Gastroesophageal sphincter (tissue), 4 donors: Measurements from ENCODE around the gene RPS14. TPM values are rescaled to one million over a fixed set of nuclear protein-coding genes. Genes with fewer than 3 reads are reported as not detected.
"Not testable (repeated sequence)": the region's sequence is repeated elsewhere in the genome, so short reads cannot be mapped to it uniquely, and the experiment has no call there.

Experiments
- ATAC-seq: fragments of 150-250 bp; one replicate; pipeline ENCODE4 v1.9.1; 2016; ENCODE audit warnings: mild to moderate bottlenecking, moderate library complexity
- H3K27ac ChIP-seq, 4 donors: fragments of 200-600 bp; sonication (generic) in 3 of 4; 1 replicate in 3 of 4; 2 replicates in 1 of 4; pipeline ENCODE4 v1.5.1; 2016 to 2019
- H3K27me3 ChIP-seq: fragments of 200-600 bp; sonication (generic); one replicate; pipeline ENCODE4 v1.5.1; 2019
- H3K36me3 ChIP-seq, 2 donors: fragments of 200-600 bp; sonication (generic); one replicate each; pipeline ENCODE4 v1.5.1; 2019; ENCODE audit warnings: control low read depth in 1 of 2
- H3K4me1 ChIP-seq, 3 donors: fragments of 200-600 bp; sonication (generic); 1 replicate in 2 of 3; 2 replicates in 1 of 3; pipeline ENCODE4 v1.5.1; 2016 to 2019; ENCODE audit warnings: control low read depth in 2 of 3
- H3K4me3 ChIP-seq, 2 donors: fragments of 200-600 bp; sonication (generic); one replicate each; pipeline ENCODE4 v1.5.1; 2019; ENCODE audit warnings: mild to moderate bottlenecking in 1 of 2, moderate library complexity in 1 of 2
- H3K9me3 ChIP-seq, 3 donors: fragments of 200-600 bp; sonication (generic); one replicate each; pipeline ENCODE4 v1.5.1; 2017 to 2019; ENCODE audit warnings: control low read depth in 2 of 3
- EP300 ChIP-seq: sonication (generic); formaldehyde crosslinking; IDR thresholded peaks from one replicate; pipeline ENCODE4 v1.6.1; 2017; ENCODE audit warnings: antibody characterized with exemption, mild to moderate bottlenecking
- POLR2A ChIP-seq, 2 donors: fragments of 450-650 bp; IDR thresholded peaks; one replicate each; pipeline ENCODE4 v1.6.1; 2017; ENCODE audit warnings: antibody characterized with exemption in 2 of 2, mild to moderate bottlenecking in 2 of 2, moderate library complexity in 1 of 2
- POLR2AphosphoS5 ChIP-seq: sonication (generic); formaldehyde crosslinking; IDR thresholded peaks from one replicate; pipeline ENCODE4 v1.6.1; 2017; ENCODE audit warnings: antibody characterized with exemption
- WGBS, 2 donors: methylation state at CpG; one replicate each; pipeline ENCODE4 v1.1.5; 2018; ENCODE audit warnings: low coverage in 1 of 2; 5-methylcytosine and 5-hydroxymethylcytosine counted together
- total RNA-seq, 4 donors: library from RNA; depleted of rRNA; stranded (reverse); fragments of >200 nt; gene quantifications; one replicate each; pipeline ENCODE4 v1.1.0, GENCODE V29; 2016
- TF ChIP-seq, protein P1 (sequence below), 4 experiments: fragments of 200-600 bp in 2 of 4; fragments of 450-650 bp in 2 of 4; sonication (generic) in 1 of 4; IDR thresholded peaks; one replicate each; pipeline ENCODE4 v1.5.1; 2017 to 2019; ENCODE audit warnings: antibody characterized with exemption in 4 of 4, mild to moderate bottlenecking in 2 of 4, moderate library complexity in 2 of 4

RPS14 gene
- total RNA-seq, 4 donors from 2014 or later, result 1,275 to 3,828 (median 2,502) TPM

DNA sequence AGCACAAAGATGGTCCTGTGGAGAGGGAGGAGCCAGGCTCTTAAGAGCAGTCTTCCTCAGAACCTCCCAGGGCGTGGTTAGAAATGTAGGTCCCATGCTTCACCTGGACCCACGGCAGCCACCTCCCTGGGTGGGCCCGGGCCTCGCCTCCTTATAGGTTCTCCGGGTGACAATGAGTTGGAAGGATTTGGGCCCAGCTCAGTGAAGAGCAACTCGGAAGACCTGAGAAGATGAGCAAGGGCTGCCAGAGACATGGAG lies 32.1 kb upstream of the RPS14 start:
- no peak for ATAC-seq
- Histone ChIP-seq H3K9me3 (no peaks in the 10 kb centered on the region), H3K27me3 (no peaks in the 10 kb centered on the region), H3K4me1 (peaks cover 0 to 11% (median 8%) of the 10 kb centered on the region in 3 donors), H3K36me3 (no peaks in the 10 kb centered on the region), H3K27ac (no peak overlapping the region), H3K4me3 (no peak overlapping the region)
- no peak for TF ChIP-seq POLR2AphosphoS5
- TF ChIP-seq EP300, result no peak
- TF ChIP-seq, protein P1, sequence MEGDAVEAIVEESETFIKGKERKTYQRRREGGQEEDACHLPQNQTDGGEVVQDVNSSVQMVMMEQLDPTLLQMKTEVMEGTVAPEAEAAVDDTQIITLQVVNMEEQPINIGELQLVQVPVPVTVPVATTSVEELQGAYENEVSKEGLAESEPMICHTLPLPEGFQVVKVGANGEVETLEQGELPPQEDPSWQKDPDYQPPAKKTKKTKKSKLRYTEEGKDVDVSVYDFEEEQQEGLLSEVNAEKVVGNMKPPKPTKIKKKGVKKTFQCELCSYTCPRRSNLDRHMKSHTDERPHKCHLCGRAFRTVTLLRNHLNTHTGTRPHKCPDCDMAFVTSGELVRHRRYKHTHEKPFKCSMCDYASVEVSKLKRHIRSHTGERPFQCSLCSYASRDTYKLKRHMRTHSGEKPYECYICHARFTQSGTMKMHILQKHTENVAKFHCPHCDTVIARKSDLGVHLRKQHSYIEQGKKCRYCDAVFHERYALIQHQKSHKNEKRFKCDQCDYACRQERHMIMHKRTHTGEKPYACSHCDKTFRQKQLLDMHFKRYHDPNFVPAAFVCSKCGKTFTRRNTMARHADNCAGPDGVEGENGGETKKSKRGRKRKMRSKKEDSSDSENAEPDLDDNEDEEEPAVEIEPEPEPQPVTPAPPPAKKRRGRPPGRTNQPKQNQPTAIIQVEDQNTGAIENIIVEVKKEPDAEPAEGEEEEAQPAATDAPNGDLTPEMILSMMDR (IDR thresholded peaks at IDR 0.05), result no peak
- no peak for TF ChIP-seq POLR2A (IDR thresholded peaks at IDR 0.05)
- WGBS, 2 donors, result 87% methylated on average over 6 of the region's 6 CpGs; no CpG with 5 or more reads in 1 of the 2 donors

DNA sequence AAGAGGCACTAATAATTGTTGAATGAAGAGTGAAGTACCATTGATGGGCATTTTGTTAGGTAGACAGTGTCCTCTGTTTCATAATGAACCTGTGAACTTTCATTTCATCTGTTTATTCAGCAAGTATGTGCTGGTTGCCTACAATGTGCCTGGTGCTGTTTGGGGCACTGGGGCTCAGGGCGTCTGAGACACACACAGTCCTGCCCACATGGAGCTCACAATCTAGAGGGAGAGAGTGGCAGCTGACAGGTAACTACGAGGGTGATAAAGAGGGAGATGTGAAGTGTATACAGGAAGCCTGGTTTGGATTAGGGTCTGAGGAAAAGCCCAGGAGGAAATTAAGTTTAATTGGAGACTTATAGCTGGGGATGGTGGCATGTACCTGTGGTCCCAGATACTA lies 29.9 kb upstream of the RPS14 start:
- no peak for TF ChIP-seq EP300
- no peak for TF ChIP-seq POLR2AphosphoS5
- TF ChIP-seq, protein P1 (IDR thresholded peaks at IDR 0.05), result no peak
- no peak for TF ChIP-seq POLR2A (IDR thresholded peaks at IDR 0.05)
- no peak overlapping the region for H3K4me3 ChIP-seq
- no peaks in the 10 kb centered on the region for H3K27me3 ChIP-seq
- H3K27ac ChIP-seq, result no peak overlapping the region
- H3K9me3 ChIP-seq, result no peaks in the 10 kb centered on the region
- WGBS, 2 donors, result 71 to 95% methylated on average over 1 to 2 of the region's 2 CpGs
- no peak for ATAC-seq
- no peaks in the 10 kb centered on the region for H3K36me3 ChIP-seq
- no peaks in the 10 kb centered on the region for H3K4me1 ChIP-seq

DNA sequence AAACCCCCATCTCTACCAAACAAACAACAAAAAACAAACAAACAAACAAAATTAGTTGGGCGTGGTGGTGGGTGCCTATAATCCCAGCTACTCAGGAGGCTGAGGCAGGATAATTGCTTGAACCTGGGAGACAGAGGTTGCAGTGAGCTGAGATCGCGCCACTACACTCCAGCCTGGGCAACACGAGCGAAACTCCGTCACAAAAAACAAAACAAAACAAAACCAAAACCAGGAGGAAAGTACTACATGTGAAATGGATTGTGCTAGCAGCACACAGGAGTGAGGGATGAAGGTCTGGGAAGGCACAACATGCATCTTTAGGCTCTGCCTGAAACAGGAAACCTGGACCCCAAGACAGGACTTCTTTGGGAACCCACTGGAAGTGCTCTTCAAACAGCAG lies 27.0 kb upstream of the RPS14 start:
- not testable (repeated sequence) for H3K9me3 ChIP-seq, H3K27me3 ChIP-seq, H3K36me3 ChIP-seq, H3K4me3 ChIP-seq, ATAC-seq, H3K4me1 ChIP-seq, H3K27ac ChIP-seq
- 40 to 82% methylated on average over 1 to 6 of the region's 6 CpGs for WGBS, 2 donors

DNA sequence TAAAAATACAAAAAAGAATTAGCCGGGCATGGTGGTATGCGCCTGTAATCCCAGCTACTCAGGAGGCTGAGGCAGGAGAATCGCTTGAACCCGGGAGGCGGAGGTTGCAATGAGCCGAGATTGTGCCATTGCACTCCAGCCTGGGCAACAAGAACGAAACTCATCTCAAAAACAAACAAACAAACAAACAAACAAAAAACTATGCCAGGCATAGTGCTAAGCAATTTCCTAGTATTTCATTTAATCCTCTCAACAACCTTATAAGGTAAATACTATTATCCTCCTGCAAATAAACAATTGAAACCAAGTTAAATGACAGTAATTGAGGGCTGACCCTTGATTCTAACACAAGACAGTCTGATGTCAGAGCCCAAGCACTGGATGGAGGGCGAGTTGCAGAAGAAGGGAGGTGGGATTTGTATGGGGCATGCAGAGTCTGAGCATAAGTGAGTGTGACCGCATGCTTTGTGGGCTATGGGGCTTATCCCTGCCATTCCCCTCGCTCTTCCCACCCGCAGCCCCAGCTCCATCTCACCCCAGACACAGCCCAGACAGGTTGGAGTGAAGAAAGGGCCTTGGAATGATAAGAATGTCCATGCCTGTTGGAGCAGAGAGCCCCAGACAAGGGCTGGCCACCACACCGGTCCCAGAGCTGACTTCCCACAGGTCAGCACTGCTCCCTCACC lies 24.3 kb upstream of the RPS14 start:
- H3K27me3 ChIP-seq, result no peaks in the 10 kb centered on the region
- no peaks in the 10 kb centered on the region for H3K9me3 ChIP-seq
- no peak for ATAC-seq
- H3K36me3 ChIP-seq, result no peaks in the 10 kb centered on the region
- H3K27ac ChIP-seq, result no peak overlapping the region
- 91% methylated on average over 6 to 11 of the region's 12 CpGs for WGBS, 2 donors
- H3K4me1 ChIP-seq, result peaks cover 0 to 8% (median 0%) of the 10 kb centered on the region in 3 donors
- H3K4me3 ChIP-seq, result no peak overlapping the region
- TF ChIP-seq POLR2AphosphoS5 (no peak), POLR2A (IDR thresholded peaks at IDR 0.05) (no peak), EP300 (no peak)
- TF ChIP-seq, protein P1 (IDR thresholded peaks at IDR 0.05), result no peak

DNA sequence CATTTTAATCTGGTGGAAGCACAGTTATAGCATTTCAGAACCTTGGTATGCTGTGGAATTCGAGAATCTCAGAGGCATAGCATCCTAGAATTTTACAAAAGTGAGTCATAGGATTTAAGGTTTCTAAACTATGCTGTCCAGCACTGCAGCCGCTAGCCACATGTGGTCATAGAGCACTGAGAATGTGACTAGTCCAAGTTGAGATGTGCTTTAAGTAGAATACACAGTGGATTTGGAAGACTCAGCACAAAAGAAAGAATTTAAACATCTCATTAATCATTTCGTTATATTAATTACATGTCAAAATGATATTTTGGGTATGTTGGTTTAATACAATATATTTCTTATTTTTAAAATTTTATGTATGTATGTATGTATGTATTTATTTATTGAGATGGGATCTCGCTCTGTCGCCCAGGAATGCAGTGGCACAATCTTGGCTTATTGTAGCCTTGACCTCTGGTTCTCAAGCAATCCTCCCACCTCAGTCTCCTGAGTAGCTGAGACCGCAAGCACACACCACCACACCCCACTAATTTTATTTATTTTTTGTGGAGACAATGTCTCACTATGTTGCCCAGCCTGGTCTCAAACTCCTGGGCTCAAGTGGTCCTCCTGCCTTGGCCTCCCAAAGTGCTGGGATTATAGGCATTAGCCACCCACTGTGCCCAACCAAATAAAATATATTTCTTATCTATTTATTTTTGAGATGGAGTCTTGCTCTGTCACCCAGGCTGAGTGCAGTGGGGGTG lies 20.4 kb upstream of the RPS14 start:
- 42 to 56% methylated on average over 6 of the region's 6 CpGs for WGBS, 2 donors
- Histone ChIP-seq H3K4me3 (no peak overlapping the region), H3K9me3 (no peaks in the 10 kb centered on the region), H3K36me3 (no peaks in the 10 kb centered on the region), H3K27me3 (no peaks in the 10 kb centered on the region), H3K4me1 (peaks cover 0 to 13% (median 0%) of the 10 kb centered on the region in 3 donors), H3K27ac (peak overlapping the region in 1 of 4 donors; percentile 33)
- TF ChIP-seq POLR2AphosphoS5 (peak; percentile 30), EP300 (no peak)
- peak; percentile 81 for ATAC-seq

DNA sequence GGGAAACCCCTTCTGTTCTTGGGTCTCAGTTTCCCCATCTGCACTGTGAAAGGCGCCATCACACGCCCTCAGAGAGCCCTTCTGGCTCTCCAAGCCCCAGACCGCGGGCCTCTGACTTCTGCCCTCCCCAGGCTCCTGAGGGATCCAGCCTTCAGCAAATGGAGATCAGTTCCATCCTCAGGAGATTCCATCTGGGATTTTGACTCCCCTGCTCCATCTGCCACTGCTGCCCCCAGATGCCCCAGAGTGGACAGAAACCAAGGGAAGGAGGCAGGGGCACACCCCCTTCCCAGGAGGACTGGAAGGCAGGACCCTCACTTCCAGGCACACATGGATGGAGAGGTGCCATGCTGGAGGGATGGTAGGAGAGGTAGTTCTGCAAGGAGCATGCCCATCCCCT lies 18.7 kb upstream of the RPS14 start:
- no peaks in the 10 kb centered on the region for H3K27me3 ChIP-seq
- H3K36me3 ChIP-seq, result no peaks in the 10 kb centered on the region
- ATAC-seq, result no peak
- H3K27ac ChIP-seq, result no peak overlapping the region
- H3K4me1 ChIP-seq, result peaks cover 0 to 22% (median 0%) of the 10 kb centered on the region in 3 donors
- TF ChIP-seq, protein P1 (IDR thresholded peaks at IDR 0.05), result no peak
- TF ChIP-seq EP300 (no peak), POLR2AphosphoS5 (no peak), POLR2A (IDR thresholded peaks at IDR 0.05) (no peak)
- H3K4me3 ChIP-seq, result no peak overlapping the region
- no peaks in the 10 kb centered on the region for H3K9me3 ChIP-seq
- WGBS, 2 donors, result no CpG with 5 or more reads among the region's 4 CpGs
